Measurements from ENCODE around the gene TGFBR2. TPM values are rescaled to one million over a fixed set of nuclear protein-coding genes. Genes with fewer than 3 reads are reported as not detected.

Gene TGFBR2
- polyA plus RNA-seq, 1 of the 3 experiments (the other 2 are of a cell fraction), result 48.3 TPM

DNA sequence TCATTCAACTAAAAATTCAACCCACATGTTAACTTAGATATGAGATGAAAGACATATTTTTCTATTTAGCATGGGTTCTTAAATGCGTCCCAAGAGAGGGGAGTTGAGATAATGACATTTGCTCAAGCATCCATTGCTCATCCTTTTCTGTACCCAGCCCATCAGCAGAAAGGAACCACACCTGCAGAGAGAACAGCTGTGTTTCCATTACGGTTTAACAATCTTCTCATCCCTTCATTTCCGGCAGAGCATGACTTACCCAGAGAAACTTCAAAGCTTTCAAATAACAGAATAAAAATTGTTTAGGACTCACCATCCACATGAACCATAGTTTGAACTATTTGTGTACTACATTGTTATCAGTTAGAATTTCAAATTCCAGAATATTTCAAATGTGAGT is 113.1 kb downstream of the TGFBR2 start:
- H3K9me3 ChIP-seq, result no peaks in the 10 kb centered on the region
- POLR2A ChIA-PET, result no interaction called here
- no peaks in the 10 kb centered on the region for H3K36me3 ChIP-seq (replicated peaks in 1 of 2; ENCODE audit: control insufficient read depth in 1 of 2, insufficient read depth in 2 of 2, low read length in 1 of 2)
- H3K27ac ChIP-seq (ENCODE audit: low read depth in 2 of 2, low read length in 1 of 2), result no peak overlapping the region
- peaks cover 0 to 11% of the 10 kb centered on the region in 2 experiments; a peak in 1 of 4 replicates for H3K4me1 ChIP-seq (ENCODE audit: control insufficient read depth in 1 of 2, insufficient read depth in 2 of 2, low read depth in 1 of 2, low read length in 1 of 2)
- no peak overlapping the region for H2AFZ ChIP-seq (ENCODE audit: low read depth)
- H3K27me3 ChIP-seq (ENCODE audit: insufficient read depth), result no peaks in the 10 kb centered on the region
- 92% methylated on average over 3 of the region's 3 CpGs for WGBS (ENCODE audit: low lambda C conversion rate)
- H3K4me3 ChIP-seq (ENCODE audit: low read depth in 2 of 2, low read length in 1 of 2), result no peak overlapping the region
- no peaks in the 10 kb centered on the region for H3K9me2 ChIP-seq
- TF ChIP-seq, protein P1, sequence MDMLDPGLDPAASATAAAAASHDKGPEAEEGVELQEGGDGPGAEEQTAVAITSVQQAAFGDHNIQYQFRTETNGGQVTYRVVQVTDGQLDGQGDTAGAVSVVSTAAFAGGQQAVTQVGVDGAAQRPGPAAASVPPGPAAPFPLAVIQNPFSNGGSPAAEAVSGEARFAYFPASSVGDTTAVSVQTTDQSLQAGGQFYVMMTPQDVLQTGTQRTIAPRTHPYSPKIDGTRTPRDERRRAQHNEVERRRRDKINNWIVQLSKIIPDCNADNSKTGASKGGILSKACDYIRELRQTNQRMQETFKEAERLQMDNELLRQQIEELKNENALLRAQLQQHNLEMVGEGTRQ (IDR thresholded peaks at IDR 0.05; ENCODE audit: borderline replicate concordance, low read depth, low read length), result no peak
- TF ChIP-seq GATA2 (CRISPR knock-in tag; IDR thresholded peaks at IDR 0.05) (no peak), GABPA (IDR thresholded peaks at IDR 0.05; ENCODE audit: low read depth) (no peak), EZH2phosphoT487 (IDR thresholded peaks at IDR 0.05; ENCODE audit: borderline replicate concordance, low read depth) (no peak), FOSL2 (IDR thresholded peaks at IDR 0.05; ENCODE audit: borderline replicate concordance, low read depth) (no peak), FOXM1 (IDR thresholded peaks at IDR 0.05; ENCODE audit: low read depth) (no peak), JUND (IDR thresholded peaks at IDR 0.05) (no peak), ELF1 (IDR thresholded peaks at IDR 0.05) (no peak), PBX3 (IDR thresholded peaks at IDR 0.05) (no peak), RFX5 (IDR thresholded peaks at IDR 0.05; ENCODE audit: low read length) (no peak), RXRA (IDR thresholded peaks at IDR 0.05; ENCODE audit: borderline replicate concordance, low read depth) (no peak), NFIC (IDR thresholded peaks at IDR 0.05; ENCODE audit: borderline replicate concordance) (no peak), TAF1 (IDR thresholded peaks at IDR 0.05; ENCODE audit: borderline replicate concordance, low read depth, low read length) (no peak), POLR2AphosphoS5 (IDR thresholded peaks at IDR 0.05; ENCODE audit: low read depth, low read length) (no peak)
- TF ChIP-seq, protein P2, sequence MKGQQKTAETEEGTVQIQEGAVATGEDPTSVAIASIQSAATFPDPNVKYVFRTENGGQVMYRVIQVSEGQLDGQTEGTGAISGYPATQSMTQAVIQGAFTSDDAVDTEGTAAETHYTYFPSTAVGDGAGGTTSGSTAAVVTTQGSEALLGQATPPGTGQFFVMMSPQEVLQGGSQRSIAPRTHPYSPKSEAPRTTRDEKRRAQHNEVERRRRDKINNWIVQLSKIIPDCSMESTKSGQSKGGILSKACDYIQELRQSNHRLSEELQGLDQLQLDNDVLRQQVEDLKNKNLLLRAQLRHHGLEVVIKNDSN (IDR thresholded peaks at IDR 0.05; ENCODE audit: borderline replicate concordance, low read depth), result no peak
- TF ChIP-seq, protein P3, sequence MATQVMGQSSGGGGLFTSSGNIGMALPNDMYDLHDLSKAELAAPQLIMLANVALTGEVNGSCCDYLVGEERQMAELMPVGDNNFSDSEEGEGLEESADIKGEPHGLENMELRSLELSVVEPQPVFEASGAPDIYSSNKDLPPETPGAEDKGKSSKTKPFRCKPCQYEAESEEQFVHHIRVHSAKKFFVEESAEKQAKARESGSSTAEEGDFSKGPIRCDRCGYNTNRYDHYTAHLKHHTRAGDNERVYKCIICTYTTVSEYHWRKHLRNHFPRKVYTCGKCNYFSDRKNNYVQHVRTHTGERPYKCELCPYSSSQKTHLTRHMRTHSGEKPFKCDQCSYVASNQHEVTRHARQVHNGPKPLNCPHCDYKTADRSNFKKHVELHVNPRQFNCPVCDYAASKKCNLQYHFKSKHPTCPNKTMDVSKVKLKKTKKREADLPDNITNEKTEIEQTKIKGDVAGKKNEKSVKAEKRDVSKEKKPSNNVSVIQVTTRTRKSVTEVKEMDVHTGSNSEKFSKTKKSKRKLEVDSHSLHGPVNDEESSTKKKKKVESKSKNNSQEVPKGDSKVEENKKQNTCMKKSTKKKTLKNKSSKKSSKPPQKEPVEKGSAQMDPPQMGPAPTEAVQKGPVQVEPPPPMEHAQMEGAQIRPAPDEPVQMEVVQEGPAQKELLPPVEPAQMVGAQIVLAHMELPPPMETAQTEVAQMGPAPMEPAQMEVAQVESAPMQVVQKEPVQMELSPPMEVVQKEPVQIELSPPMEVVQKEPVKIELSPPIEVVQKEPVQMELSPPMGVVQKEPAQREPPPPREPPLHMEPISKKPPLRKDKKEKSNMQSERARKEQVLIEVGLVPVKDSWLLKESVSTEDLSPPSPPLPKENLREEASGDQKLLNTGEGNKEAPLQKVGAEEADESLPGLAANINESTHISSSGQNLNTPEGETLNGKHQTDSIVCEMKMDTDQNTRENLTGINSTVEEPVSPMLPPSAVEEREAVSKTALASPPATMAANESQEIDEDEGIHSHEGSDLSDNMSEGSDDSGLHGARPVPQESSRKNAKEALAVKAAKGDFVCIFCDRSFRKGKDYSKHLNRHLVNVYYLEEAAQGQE (IDR thresholded peaks at IDR 0.05; ENCODE audit: low read depth, low read length), result no peak
- no peak overlapping the region for H3K9ac ChIP-seq
- CTCF ChIA-PET, result interaction anchor here (1.0 kb wide), 1 partner anchor 26 kb away, joined by 3 read pairs; no protein-coding TSS in a partner anchor
- no peak for DNase-seq
- no peaks in the 10 kb centered on the region for H3K79me2 ChIP-seq (ENCODE audit: insufficient read depth)
- H3F3A ChIP-seq (replicated peaks; ENCODE audit: insufficient read depth), result no peaks in the 10 kb centered on the region
- no peaks in the 10 kb centered on the region for H4K20me1 ChIP-seq (ENCODE audit: insufficient read depth)
- H3K4me2 ChIP-seq, result no peak overlapping the region
